PFSK-1 (cell line): Measurements from ENCODE around the gene S100A14.

ENCODE experiments used
- FOXP2 ChIP-seq: optimal IDR thresholded peaks from 2 replicates; pipeline ENCODE3; 2011; ENCODE audit warnings: borderline replicate concordance, control low read depth, inconsistent platforms; ENCODE audit not compliant: insufficient read depth; ENCODE audit errors: extremely low read length, extremely low read depth
- POLR2AphosphoS5 ChIP-seq: IDR thresholded peaks from 2 replicates; pipeline ENCODE4 v1.6.1; 2012; ENCODE audit warnings: low read depth, mild to moderate bottlenecking, control low read depth, low read length, moderate library complexity
- SIN3A ChIP-seq: IDR thresholded peaks from 2 replicates; pipeline ENCODE4 v1.6.1; 2012; ENCODE audit warnings: mild to moderate bottlenecking, low read length, moderate library complexity, borderline replicate concordance; ENCODE audit not compliant: insufficient read depth
- TAF1 ChIP-seq: IDR thresholded peaks from 2 replicates; pipeline ENCODE4 v1.6.1; 2012; ENCODE audit warnings: low read length, control low read depth, borderline replicate concordance; ENCODE audit not compliant: insufficient read depth
- TF ChIP-seq, protein P1 (sequence below), 2 experiments: IDR thresholded peaks; 2 replicates each; pipeline versions ENCODE4 v1.6.1 to v1.8.0; 2011 to 2012; ENCODE audit warnings: low read depth in 2 of 2, low read length in 2 of 2, control low read depth in 1 of 2, inconsistent platforms in 1 of 2, mild to moderate bottlenecking in 1 of 2, moderate library complexity in 1 of 2; ENCODE audit not compliant: insufficient read depth in 1 of 2

The S100A14 gene

DNA sequence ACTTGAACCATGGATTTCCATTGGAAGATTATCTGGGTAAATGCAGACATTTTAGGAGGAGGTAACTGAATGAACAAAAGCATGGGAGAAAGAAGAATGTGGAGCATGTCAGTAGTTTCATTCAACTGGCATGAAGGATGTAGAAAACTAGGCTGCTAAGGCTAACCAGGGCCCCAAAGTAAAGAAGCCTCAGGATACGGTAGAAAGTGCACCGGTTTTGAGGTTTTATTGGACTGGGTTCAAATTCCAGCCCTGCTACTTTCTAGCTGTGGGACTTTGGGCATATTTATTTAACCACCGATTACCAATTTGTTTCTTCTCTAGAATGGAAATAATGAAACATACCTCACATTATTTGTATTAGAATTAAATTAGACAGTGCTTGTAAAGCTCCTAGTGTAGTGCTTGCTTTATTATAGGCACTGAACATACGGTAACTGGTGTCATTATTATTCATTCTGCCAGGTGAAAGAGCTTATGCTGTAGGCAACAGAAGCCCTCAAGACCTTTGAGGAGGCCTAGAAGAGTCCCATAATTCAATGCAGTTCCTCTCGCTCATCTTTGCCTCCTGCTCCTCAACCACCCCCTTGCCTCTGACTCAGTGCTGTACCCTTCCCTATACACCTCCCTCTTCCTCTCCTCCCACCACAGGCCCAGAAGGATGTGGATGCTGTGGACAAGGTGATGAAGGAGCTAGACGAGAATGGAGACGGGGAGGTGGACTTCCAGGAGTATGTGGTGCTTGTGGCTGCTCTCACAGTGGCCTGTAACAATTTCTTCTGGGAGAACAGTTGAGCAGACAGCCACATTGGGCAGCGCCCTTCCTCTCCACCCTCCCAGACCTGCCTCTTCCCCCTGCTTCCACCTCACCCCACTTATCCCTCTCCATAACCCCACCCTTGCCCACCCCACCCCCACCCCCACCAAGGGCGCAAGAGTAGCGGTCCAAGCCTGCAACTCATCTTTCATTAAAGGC is 15.2 kb upstream of the S100A14 start:
- TF ChIP-seq FOXP2, result no peak
- TF ChIP-seq SIN3A, result no peak
- TF ChIP-seq TAF1, result no peak
- no peak for TF ChIP-seq POLR2AphosphoS5

DNA sequence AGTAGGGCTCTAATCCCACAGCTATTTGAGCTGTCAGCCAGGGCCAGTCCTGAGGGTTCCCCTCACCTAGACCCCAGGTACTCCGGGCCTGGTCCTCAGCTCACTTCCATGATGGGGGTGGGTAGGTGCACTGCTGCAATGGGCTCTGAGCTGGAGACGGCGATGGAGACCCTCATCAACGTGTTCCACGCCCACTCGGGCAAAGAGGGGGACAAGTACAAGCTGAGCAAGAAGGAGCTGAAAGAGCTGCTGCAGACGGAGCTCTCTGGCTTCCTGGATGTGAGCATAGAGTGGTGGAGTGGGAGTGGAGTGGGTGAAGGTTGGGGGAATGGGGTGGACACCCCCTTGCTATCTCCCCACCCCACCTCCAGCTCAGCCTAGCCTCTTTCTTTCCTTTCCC is 14.3 kb upstream of the S100A14 start:
- TF ChIP-seq POLR2AphosphoS5 (no peak), TAF1 (no peak), FOXP2 (no peak), SIN3A (no peak)
- TF ChIP-seq, protein P1, sequence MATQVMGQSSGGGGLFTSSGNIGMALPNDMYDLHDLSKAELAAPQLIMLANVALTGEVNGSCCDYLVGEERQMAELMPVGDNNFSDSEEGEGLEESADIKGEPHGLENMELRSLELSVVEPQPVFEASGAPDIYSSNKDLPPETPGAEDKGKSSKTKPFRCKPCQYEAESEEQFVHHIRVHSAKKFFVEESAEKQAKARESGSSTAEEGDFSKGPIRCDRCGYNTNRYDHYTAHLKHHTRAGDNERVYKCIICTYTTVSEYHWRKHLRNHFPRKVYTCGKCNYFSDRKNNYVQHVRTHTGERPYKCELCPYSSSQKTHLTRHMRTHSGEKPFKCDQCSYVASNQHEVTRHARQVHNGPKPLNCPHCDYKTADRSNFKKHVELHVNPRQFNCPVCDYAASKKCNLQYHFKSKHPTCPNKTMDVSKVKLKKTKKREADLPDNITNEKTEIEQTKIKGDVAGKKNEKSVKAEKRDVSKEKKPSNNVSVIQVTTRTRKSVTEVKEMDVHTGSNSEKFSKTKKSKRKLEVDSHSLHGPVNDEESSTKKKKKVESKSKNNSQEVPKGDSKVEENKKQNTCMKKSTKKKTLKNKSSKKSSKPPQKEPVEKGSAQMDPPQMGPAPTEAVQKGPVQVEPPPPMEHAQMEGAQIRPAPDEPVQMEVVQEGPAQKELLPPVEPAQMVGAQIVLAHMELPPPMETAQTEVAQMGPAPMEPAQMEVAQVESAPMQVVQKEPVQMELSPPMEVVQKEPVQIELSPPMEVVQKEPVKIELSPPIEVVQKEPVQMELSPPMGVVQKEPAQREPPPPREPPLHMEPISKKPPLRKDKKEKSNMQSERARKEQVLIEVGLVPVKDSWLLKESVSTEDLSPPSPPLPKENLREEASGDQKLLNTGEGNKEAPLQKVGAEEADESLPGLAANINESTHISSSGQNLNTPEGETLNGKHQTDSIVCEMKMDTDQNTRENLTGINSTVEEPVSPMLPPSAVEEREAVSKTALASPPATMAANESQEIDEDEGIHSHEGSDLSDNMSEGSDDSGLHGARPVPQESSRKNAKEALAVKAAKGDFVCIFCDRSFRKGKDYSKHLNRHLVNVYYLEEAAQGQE (IDR thresholded peaks at IDR 0.05; ENCODE audit: insufficient read depth in 1 of 2, low read depth in 2 of 2, low read length in 2 of 2), result no peak

DNA sequence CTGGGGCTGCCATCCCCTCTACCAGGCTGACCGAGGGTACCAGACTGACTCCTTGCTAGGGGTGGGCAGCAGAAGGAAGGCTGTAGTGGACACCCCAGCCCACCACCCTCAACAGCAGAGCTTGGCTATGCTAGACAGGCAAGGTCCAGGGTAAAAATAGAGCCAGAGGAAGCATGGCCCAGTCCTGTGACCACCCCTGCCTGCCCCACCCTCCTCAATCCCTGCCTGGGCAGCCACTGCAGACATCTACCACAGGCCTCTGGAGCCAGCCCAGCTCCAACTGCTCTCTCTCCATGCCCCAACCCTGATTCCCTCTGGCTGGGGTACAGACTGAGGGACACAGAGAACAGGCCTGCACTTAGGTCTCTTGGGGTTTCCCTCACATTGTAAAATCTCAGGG is 13.8 kb upstream of the S100A14 start:
- TF ChIP-seq SIN3A (no peak), TAF1 (no peak), POLR2AphosphoS5 (no peak), FOXP2 (no peak)
- TF ChIP-seq, protein P1 (IDR thresholded peaks at IDR 0.05; ENCODE audit: insufficient read depth in 1 of 2, low read depth in 2 of 2, low read length in 2 of 2), result no peak

DNA sequence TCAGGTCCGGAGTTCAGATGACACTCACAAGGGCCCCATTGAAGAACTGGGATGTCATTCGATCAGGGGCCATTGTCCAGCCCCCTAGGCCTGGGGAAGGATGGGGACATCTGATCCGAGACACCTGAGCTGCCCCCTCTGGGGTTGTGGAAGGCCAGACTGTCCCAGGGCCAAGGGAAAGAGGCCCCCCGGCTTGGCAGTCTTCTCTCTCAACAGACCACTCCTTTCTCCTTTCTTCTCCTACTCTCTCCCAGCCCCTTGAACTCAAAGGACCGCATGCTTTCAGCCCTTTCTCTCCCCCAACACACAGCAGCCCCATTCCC is 13.2 kb upstream of the S100A14 start:
- TF ChIP-seq SIN3A (no peak), TAF1 (no peak), POLR2AphosphoS5 (no peak), FOXP2 (no peak)
- TF ChIP-seq, protein P1 (IDR thresholded peaks at IDR 0.05; ENCODE audit: insufficient read depth in 1 of 2, low read depth in 2 of 2, low read length in 2 of 2), result no peak

DNA sequence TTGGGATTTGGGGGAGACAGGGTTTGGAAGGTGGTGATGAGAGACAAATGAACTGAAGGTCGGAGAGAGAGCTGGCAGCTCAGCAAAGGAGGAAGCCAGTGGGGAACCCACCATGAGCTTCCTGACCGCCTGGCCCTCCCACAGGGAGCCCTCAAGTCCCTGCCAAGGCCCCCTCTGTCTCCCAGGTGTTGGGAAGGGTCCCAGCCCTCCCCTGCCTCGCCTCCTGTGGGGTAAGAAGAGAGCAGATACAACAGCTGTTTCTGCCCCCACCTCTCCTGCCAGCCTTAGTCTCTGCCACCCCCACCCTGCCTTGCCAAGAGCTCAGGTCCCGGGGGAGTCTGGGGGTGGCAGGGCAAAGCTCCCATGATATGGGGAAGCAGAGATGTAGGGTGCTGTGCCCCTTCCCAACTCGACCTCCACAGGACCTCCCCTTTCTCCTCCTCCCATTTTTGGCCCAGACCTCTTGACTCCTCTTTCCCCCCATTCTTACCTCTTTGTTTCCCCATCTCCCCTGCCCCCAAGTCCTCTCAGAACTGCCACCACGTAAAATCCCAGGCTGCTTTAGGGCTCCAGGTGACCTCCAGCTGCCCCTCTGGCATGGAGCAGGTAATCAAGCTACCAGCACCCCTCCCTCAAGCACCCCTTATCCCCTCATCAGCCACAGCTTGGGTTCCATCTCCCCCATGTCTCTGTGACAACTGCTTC is 12.7 kb upstream of the S100A14 start:
- TF ChIP-seq, protein P1 (IDR thresholded peaks at IDR 0.05; ENCODE audit: insufficient read depth in 1 of 2, low read depth in 2 of 2, low read length in 2 of 2), result no peak
- TF ChIP-seq TAF1, result no peak
- TF ChIP-seq POLR2AphosphoS5, result no peak
- no peak for TF ChIP-seq SIN3A
- TF ChIP-seq FOXP2, result no peak
